RWPE1 (cell line): ENCODE measurements around the gene XIRP2.

Experiments used
- CTCF ChIA-PET: fragments of 350-600 bp; sonication (Branson Sonifier 250); formaldehyde crosslinking; extraction: SDS; loops from one replicate; lab custom pipeline; 2021; lab: Yijun Ruan, JAX
- POLR2A ChIA-PET: fragments of 400-600 bp; formaldehyde crosslinking; extraction: SDS; loops from one replicate; lab custom pipeline; 2020; ENCODE audit warnings: antibody characterized with exemption; ENCODE audit not compliant: low non-redundant PET; lab: Yijun Ruan, JAX
- DNase-seq: peaks from one replicate; pipeline ENCODE4 v3.0.0; 2012; ENCODE audit warnings: low spot score
- H3K27ac ChIP-seq: fragments of 450-650 bp; 2 replicates; pipeline ENCODE4 v1.5.1; 2017
- CTCF ChIP-seq: fragments of 450-650 bp; conservative IDR thresholded peaks from 2 replicates; pipeline ENCODE4 v1.5.1; 2017; ENCODE audit warnings: low read depth, mild to moderate bottlenecking

Gene XIRP2

GRCh38 chr2:167293943-167294775 lies 405.9 kb downstream of the XIRP2 start:
- no peak for TF ChIP-seq CTCF
- DNase-seq, result no peak
- POLR2A ChIA-PET, result no interaction called here

GRCh38 chr2:167294776-167295140 lies 406.5 kb downstream of the XIRP2 start:
- no peak overlapping the region for H3K27ac ChIP-seq
- TF ChIP-seq CTCF, result no peak
- POLR2A ChIA-PET, result no interaction called here
- no peak for DNase-seq
- CTCF ChIA-PET, result interaction anchor here (0.7 kb wide), 2 partner anchors 309 to 689 kb away, joined by 3 read pairs; no protein-coding TSS in a partner anchor

More at GRCh38 chr2:167293943-167294775, 405.9 kb downstream of the XIRP2 start:
- CTCF ChIA-PET, result interaction anchor here (0.7 kb wide), 1 partner anchor 309 kb away, joined by 3 read pairs; no protein-coding TSS in a partner anchor
- no peak overlapping the region for H3K27ac ChIP-seq

GRCh38 chr2:167297292-167297691 lies 409.0 kb downstream of the XIRP2 start:
- ChIA-PET POLR2A (no interaction called here), CTCF (interaction anchor here (0.5 to 0.6 kb wide), 2 partner anchors 1349 to 1818 kb away, joined by 3 to 5 read pairs; no protein-coding TSS in a partner anchor)
- H3K27ac ChIP-seq, result no peak overlapping the region
- TF ChIP-seq CTCF, result no peak
- no peak for DNase-seq

- H3K27ac ChIP-seq, result no peak overlapping the region
- ChIA-PET POLR2A (no interaction called here), CTCF (interaction anchor here (0.5 kb wide), 1 partner anchor 1348 kb away, joined by 3 read pairs; no protein-coding TSS in a partner anchor)
- DNase-seq, result no peak
- TF ChIP-seq CTCF, result no peak
Observed at GRCh38 chr2:167298017-167298416, 409.7 kb downstream of the XIRP2 start.
